Adrenal gland (tissue), 5 donors: ENCODE data around the gene BACH2.

Experiments
- POLR2A ChIP-seq, 2 donors: fragments of 450-650 bp; IDR thresholded peaks; one replicate each; pipeline ENCODE4 v1.6.1; 2017; ENCODE audit warnings: antibody characterized with exemption in 2 of 2, mild to moderate bottlenecking in 2 of 2, moderate library complexity in 1 of 2
- TF ChIP-seq, protein P1 (sequence below), 6 experiments: fragments of 450-650 bp in 4 of 6; fragments of 200-600 bp in 2 of 6; sonication (generic) in 1 of 6; IDR thresholded peaks; 1 replicate in 5 of 6; 2 replicates in 1 of 6; pipeline versions ENCODE4 v1.5.1 to v1.8.0; 2016 to 2021; ENCODE audit warnings: antibody characterized with exemption in 6 of 6, mild to moderate bottlenecking in 2 of 6, moderate library complexity in 1 of 6
- donor health status: DM: no; HTN: no; CAD: no.

DNA sequence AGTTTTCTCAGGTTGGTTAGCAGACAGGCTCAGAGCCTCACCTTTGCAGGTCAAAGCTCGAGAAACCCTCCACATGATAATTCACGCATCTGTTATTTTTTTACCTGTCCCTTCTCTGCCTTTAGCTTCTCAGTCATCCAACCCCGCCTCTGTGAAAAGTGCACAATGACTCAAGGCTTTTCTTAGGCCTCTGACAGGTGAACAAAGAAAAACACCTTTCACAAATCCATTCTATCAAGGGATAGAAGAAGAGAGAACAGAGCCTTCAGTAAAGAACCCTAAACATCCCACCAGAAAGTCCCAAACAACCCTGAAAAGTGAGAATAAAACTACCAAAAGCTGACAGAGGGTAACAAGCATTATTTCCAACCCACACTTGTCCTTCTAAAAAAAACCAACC, 224.1 kb downstream of the BACH2 start:
- TF ChIP-seq, protein P1, sequence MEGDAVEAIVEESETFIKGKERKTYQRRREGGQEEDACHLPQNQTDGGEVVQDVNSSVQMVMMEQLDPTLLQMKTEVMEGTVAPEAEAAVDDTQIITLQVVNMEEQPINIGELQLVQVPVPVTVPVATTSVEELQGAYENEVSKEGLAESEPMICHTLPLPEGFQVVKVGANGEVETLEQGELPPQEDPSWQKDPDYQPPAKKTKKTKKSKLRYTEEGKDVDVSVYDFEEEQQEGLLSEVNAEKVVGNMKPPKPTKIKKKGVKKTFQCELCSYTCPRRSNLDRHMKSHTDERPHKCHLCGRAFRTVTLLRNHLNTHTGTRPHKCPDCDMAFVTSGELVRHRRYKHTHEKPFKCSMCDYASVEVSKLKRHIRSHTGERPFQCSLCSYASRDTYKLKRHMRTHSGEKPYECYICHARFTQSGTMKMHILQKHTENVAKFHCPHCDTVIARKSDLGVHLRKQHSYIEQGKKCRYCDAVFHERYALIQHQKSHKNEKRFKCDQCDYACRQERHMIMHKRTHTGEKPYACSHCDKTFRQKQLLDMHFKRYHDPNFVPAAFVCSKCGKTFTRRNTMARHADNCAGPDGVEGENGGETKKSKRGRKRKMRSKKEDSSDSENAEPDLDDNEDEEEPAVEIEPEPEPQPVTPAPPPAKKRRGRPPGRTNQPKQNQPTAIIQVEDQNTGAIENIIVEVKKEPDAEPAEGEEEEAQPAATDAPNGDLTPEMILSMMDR (IDR thresholded peaks at IDR 0.05), result no peak
- TF ChIP-seq POLR2A (IDR thresholded peaks at IDR 0.05), result no peak
